OCI-LY3 (cell line): ENCODE results near the gene PIK3C2B.
A peak's percentile ranks its signal among the peaks of the same experiment; 100 is the strongest.

Experiments
- H2AFZ ChIP-seq: fragments of 200-600, 300-600 bp; shearing (Covaris generic); 2 replicates; pipeline ENCODE4 v1.6.0; 2014; ENCODE audit warnings: antibody characterized with exemption, low read depth, low read length
- H3K27ac ChIP-seq: fragments of 200-600, 300-600 bp; sonication (generic); 2 replicates; pipeline ENCODE4 v1.5.1; 2014; ENCODE audit warnings: mild to moderate bottlenecking, low read length, moderate library complexity, mixed read lengths
- H3K27me3 ChIP-seq: fragments of 200-600, 300-600 bp; sonication (generic); 2 replicates; pipeline ENCODE4 v1.6.1; 2014; ENCODE audit warnings: low read depth, low read length, mixed read lengths
- H3K36me3 ChIP-seq: fragments of 200-600, 300-600 bp; sonication (generic); replicated peaks from 2 replicates; pipeline ENCODE3; 2014; ENCODE audit warnings: low read depth, low read length, mixed read lengths
- H3K4me1 ChIP-seq: fragments of 300-600, 200-600 bp; sonication (generic); 2 replicates; pipeline ENCODE4 v1.6.1; 2014; ENCODE audit warnings: low read length, mixed read lengths
- H3K4me2 ChIP-seq: fragments of 200-600, 300-600 bp; sonication (generic); 2 replicates; pipeline ENCODE4 v1.6.1; 2014; ENCODE audit warnings: low read length, mixed read lengths
- H3K4me3 ChIP-seq: fragments of 300-600, 200-600 bp; sonication (generic); 2 replicates; pipeline ENCODE4 v1.5.1; 2014; ENCODE audit warnings: antibody characterized with exemption, mild to moderate bottlenecking, low read length, moderate library complexity
- H3K79me2 ChIP-seq: fragments of 300-600, 200-600 bp; shearing (Covaris generic); 2 replicates; pipeline ENCODE4 v1.6.1; 2014; ENCODE audit warnings: mild to moderate bottlenecking, low read length, mixed read lengths
- H3K9ac ChIP-seq: fragments of 300-600, 200-600 bp; shearing (Covaris generic); 2 replicates; pipeline ENCODE4 v1.6.0; 2014; ENCODE audit warnings: mild to moderate bottlenecking, low read length, moderate library complexity
- H3K9me3 ChIP-seq: fragments of 200-600, 300-600 bp; shearing (Covaris generic); 2 replicates; pipeline ENCODE4 v1.6.1; 2014; ENCODE audit warnings: low read length, mixed read lengths; ENCODE audit not compliant: insufficient read depth
- H4K20me1 ChIP-seq: fragments of 200-600, 300-600 bp; sonication (generic); 2 replicates; pipeline ENCODE4 v1.6.1; 2016; ENCODE audit warnings: low read length, mixed read lengths; ENCODE audit not compliant: insufficient read depth
- CTCF ChIP-seq: fragments of 200-600, 300-600 bp; sonication (generic); IDR thresholded peaks from 2 replicates; pipeline ENCODE4 v1.5.1; 2014; ENCODE audit warnings: antibody characterized with exemption, low read length, low read depth
- EZH2phosphoT487 ChIP-seq: fragments of 200-600 bp; shearing (Covaris generic); IDR thresholded peaks from 2 replicates; pipeline ENCODE4 v1.6.1; 2018; ENCODE audit warnings: antibody characterized with exemption, mixed run types, low read depth

The PIK3C2B gene

GRCh38 chr1:204483791-204484190, 10.8 kb downstream of the PIK3C2B start:
- H3K9ac ChIP-seq, result no peak overlapping the region

GRCh38 chr1:204480515-204480914, 14.1 kb downstream of the PIK3C2B start:
- peaks cover 17% of the 10 kb centered on the region; the same call in 1 of the 2 replicates for H4K20me1 ChIP-seq
- peaks cover 5% of the 10 kb centered on the region for H3K36me3 ChIP-seq
- H3K27ac ChIP-seq, result no peak overlapping the region
- TF ChIP-seq CTCF (no peak), EZH2phosphoT487 (no peak)
- H3K79me2 ChIP-seq, result peaks cover 4% of the 10 kb centered on the region
- no peak overlapping the region for H2AFZ ChIP-seq
- peak overlapping the region; percentile 40; the same call in 1 of the 2 replicates for H3K4me2 ChIP-seq
- no peak overlapping the region for H3K9ac ChIP-seq
- peaks cover 19% of the 10 kb centered on the region for H3K4me1 ChIP-seq
- no peaks in the 10 kb centered on the region for H3K27me3 ChIP-seq
- H3K4me3 ChIP-seq, result no peak overlapping the region
- H3K9me3 ChIP-seq, result no peaks in the 10 kb centered on the region

More at GRCh38 chr1:204483791-204484190, 10.8 kb downstream of the PIK3C2B start:
- Histone ChIP-seq H3K27me3 (no peaks in the 10 kb centered on the region), H3K9me3 (no peaks in the 10 kb centered on the region), H3K4me3 (no peak overlapping the region), H3K27ac (no peak overlapping the region), H3K4me1 (peaks cover 19% of the 10 kb centered on the region), H3K36me3 (peaks cover 5% of the 10 kb centered on the region), H2AFZ (no peak overlapping the region), H4K20me1 (peaks cover 5% of the 10 kb centered on the region; the same call in 1 of the 2 replicates), H3K4me2 (no peak overlapping the region), H3K79me2 (peaks cover 4% of the 10 kb centered on the region)
- TF ChIP-seq EZH2phosphoT487 (no peak), CTCF (no peak)

- TF ChIP-seq EZH2phosphoT487 (no peak), CTCF (no peak)
- Histone ChIP-seq H3K27ac (no peak overlapping the region), H3K9ac (no peak overlapping the region), H3K4me2 (no peak overlapping the region), H3K27me3 (no peaks in the 10 kb centered on the region), H3K79me2 (peaks cover 4% of the 10 kb centered on the region), H3K36me3 (peaks cover 5% of the 10 kb centered on the region), H3K4me1 (peaks cover 19% of the 10 kb centered on the region), H4K20me1 (peaks cover 21% of the 10 kb centered on the region; the same call in 1 of the 2 replicates), H3K9me3 (no peaks in the 10 kb centered on the region), H2AFZ (no peak overlapping the region), H3K4me3 (no peak overlapping the region)
Measured at GRCh38 chr1:204479387-204480136, 15.0 kb downstream of the PIK3C2B start.

- Histone ChIP-seq H3K4me2 (no peak overlapping the region), H3K9ac (no peak overlapping the region), H3K27ac (no peak overlapping the region), H2AFZ (no peak overlapping the region), H3K79me2 (peaks cover 4% of the 10 kb centered on the region), H3K4me1 (peaks cover 19% of the 10 kb centered on the region), H3K27me3 (no peaks in the 10 kb centered on the region), H4K20me1 (peaks cover 21% of the 10 kb centered on the region; the same call in 1 of the 2 replicates), H3K36me3 (peaks cover 5% of the 10 kb centered on the region), H3K4me3 (no peak overlapping the region), H3K9me3 (no peaks in the 10 kb centered on the region)
- no peak for TF ChIP-seq CTCF
- TF ChIP-seq EZH2phosphoT487, result no peak
Measured at GRCh38 chr1:204478921-204479320, 15.7 kb downstream of the PIK3C2B start.
